NCI-H526 treated with DMSO at 0.1 percent for 48 hours (cell line): ENCODE data around the gene USP17L20.
"Not testable (repeated sequence)": the region's sequence is repeated elsewhere in the genome, so short reads cannot be mapped to it uniquely, and the experiment has no call there.

Source experiments
- DNase-seq: peaks from one replicate; lab custom pipeline; 2025; lab: John Stamatoyannopoulos, UW

USP17L20 gene, protein sequence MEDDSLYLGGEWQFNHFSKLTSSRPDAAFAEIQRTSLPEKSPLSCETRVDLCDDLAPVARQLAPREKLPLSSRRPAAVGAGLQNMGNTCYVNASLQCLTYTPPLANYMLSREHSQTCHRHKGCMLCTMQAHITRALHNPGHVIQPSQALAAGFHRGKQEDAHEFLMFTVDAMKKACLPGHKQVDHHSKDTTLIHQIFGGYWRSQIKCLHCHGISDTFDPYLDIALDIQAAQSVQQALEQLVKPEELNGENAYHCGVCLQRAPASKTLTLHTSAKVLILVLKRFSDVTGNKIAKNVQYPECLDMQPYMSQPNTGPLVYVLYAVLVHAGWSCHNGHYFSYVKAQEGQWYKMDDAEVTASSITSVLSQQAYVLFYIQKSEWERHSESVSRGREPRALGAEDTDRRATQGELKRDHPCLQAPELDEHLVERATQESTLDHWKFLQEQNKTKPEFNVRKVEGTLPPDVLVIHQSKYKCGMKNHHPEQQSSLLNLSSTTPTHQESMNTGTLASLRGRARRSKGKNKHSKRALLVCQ

GRCh38 chr4:9257824-9258223 lies at the start of gene USP17L20:
TSS of gene USP17L20 (plus strand) at chr4:9258124. CDS start at chr4:9258124, 0 bp downstream.
- not testable (repeated sequence) for DNase-seq

GRCh38 chr4:9210357-9210756 lies 47.6 kb upstream of the USP17L20 start, which contains the start of gene USP17L10:
TSS of gene USP17L10 (plus strand) at chr4:9210657. CDS start at chr4:9210657, 0 bp downstream.
- not testable (repeated sequence) for DNase-seq

DNA sequence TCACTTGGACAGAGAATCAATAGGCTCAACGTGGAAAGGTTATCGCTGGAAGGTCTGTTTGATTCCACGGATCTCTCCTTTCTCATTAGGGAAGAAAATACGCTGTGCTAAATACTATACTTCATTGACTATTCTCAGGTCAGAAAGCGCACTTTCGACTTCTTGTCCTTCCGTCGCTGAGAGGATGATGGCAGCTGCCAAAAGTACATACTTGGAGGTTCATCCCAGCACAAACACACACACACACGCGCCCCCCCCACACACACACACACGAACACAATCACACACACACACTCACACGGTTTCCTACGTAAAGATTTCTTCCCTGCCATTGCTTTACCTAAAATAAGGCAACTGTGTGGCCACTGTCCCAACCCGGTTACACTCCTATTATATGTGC lies 43.2 kb upstream of the USP17L20 start:
- DNase-seq, result not testable (repeated sequence)

DNA sequence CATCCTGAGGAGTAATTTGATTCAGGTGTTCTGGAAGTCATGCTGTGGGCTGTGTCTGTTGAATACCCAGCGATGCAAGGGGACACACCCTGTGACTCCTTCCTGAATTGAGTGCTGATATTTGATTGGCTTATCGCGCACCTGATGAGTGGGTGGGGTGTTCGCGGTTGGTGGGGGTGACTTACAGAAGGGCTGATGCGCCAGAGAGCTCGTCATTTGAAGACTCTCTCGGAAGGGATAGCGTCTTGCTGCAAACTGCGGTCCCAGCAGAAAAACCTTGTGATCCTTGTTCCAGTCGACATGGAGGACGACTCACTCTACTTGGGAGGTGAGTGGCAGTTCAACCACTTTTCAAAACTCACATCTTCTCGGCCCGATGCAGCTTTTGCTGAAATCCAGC lies 42.8 kb upstream of the USP17L20 start, which contains the start of gene USP17L11:
USP17L11 (plus strand) TSS at position 301 of the 400 bp plus-strand sequence; CDS start at position 301, 0 bp downstream.
- not testable (repeated sequence) for DNase-seq

DNA sequence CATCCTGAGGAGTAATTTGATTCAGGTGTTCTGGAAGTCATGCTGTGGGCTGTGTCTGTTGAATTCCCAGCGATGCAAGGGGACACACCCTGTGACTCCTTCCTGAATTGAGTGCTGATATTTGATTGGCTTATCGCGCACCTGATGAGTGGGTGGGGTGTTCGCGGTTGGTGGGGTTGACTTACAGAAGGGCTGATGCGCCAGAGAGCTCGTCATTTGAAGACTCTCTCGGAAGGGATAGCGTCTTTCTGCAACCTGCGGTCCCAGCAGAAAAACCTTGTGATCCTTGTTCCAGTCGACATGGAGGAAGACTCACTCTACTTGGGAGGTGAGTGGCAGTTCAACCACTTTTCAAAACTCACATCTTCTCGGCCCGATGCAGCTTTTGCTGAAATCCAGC lies 38.1 kb upstream of the USP17L20 start, which contains the start of gene USP17L12:
USP17L12 (plus strand) TSS at position 301 of the 400 bp plus-strand sequence; CDS start at position 301, 0 bp downstream.
- not testable (repeated sequence) for DNase-seq

DNA sequence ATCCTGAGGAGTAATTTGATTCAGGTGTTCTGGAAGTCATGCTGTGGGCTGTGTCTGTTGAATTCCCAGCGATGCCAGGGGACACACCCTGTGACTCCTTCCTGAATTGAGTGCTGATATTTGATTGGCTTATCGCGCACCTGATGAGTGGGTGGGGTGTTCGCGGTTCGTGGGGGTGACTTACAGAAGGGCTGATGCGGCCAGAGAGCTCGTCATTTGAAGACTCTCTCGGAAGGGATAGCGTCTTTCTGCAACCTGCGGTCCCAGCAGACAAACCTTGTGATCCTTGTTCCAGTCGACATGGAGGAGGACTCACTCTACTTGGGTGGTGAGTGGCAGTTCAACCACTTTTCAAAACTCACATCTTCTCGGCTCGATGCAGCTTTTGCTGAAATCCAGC lies 33.3 kb upstream of the USP17L20 start, which contains the start of gene USP17L13:
USP17L13 (plus strand) TSS at position 301 of the 400 bp plus-strand sequence; CDS start at position 301, 0 bp downstream.
- DNase-seq, result not testable (repeated sequence)

DNA sequence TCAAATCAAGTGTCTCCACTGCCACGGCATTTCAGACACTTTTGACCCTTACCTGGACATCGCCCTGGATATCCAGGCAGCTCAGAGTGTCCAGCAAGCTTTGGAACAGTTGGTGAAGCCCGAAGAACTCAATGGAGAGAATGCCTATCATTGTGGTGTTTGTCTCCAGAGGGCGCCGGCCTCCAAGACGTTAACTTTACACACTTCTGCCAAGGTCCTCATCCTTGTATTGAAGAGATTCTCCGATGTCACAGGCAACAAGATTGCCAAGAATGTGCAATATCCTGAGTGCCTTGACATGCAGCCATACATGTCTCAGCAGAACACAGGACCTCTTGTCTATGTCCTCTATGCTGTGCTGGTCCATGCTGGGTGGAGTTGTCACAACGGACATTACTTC lies 27.7 kb upstream of the USP17L20 start:
- DNase-seq, result not testable (repeated sequence)

- not testable (repeated sequence) for DNase-seq
Observed at GRCh38 chr4:9234085-9234484, 23.8 kb upstream of the USP17L20 start, which contains the start of gene USP17L15. TSS of gene USP17L15 (plus strand) at chr4:9234385. CDS start at chr4:9234385, 0 bp downstream.

DNA sequence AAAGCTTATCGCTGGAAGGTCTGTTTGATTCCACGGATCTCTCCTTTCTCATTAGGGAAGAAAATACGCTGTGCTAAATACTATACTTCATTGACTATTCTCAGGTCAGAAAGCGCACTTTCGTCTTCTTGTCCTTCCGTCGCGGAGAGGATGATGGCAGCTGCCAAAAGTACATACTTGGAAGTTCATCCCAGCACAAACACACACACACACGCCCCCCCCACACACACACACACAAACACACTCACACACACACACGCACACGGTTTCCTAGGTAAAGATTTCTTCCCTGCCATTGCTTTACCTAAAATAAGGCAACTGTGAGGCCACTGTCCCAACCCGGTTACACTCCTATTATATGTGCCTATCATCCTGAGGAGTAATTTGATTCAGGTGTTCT lies 19.5 kb upstream of the USP17L20 start:
- DNase-seq, result not testable (repeated sequence)

- DNase-seq, result not testable (repeated sequence)
Observed at GRCh38 chr4:9243579-9243978, 14.3 kb upstream of the USP17L20 start, which contains the start of gene USP17L17. TSS of gene USP17L17 (plus strand) at chr4:9243879. CDS start at chr4:9243879, 0 bp downstream.

GRCh38 chr4:9247953-9248680 lies 9.8 kb upstream of the USP17L20 start, which contains the start of gene USP17L18:
TSS of gene USP17L18 (plus strand) at chr4:9248630. CDS start at chr4:9248630, 0 bp downstream.
- DNase-seq, result not testable (repeated sequence)

GRCh38 chr4:9253078-9253477 lies 4.8 kb upstream of the USP17L20 start, which contains the start of gene USP17L19:
TSS of gene USP17L19 (plus strand) at chr4:9253378. CDS start at chr4:9253378, 0 bp downstream.
- DNase-seq, result not testable (repeated sequence)

DNA sequence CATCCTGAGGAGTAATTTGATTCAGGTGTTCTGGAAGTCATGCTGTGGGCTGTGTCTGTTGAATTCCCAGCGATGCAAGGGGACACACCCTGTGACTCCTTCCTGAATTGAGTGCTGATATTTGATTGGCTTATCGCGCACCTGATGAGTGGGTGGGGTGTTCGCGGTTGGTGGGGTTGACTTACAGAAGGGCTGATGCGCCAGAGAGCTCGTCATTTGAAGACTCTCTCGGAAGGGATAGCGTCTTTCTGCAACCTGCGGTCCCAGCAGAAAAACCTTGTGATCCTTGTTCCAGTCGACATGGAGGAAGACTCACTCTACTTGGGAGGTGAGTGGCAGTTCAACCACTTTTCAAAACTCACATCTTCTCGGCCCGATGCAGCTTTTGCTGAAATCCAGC lies 4.6 kb downstream of the USP17L20 start, which contains the start of gene USP17L21:
USP17L21 (plus strand) TSS at position 301 of the 400 bp plus-strand sequence; CDS start at position 301, 0 bp downstream.
- DNase-seq, result not testable (repeated sequence)

DNA sequence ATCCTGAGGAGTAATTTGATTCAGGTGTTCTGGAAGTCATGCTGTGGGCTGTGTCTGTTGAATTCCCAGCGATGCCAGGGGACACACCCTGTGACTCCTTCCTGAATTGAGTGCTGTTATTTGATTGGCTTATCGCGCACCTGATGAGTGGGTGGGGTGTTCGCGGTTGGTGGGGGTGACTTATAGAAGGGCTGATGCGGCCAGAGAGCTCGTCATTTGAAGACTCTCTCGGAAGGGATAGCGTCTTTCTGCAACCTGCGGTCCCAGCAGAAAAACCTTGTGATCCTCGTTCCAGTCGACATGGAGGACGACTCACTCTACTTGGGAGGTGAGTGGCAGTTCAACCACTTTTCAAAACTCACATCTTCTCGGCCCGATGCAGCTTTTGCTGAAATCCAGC lies 9.4 kb downstream of the USP17L20 start, which contains the start of gene USP17L22:
USP17L22 (plus strand) TSS at position 301 of the 400 bp plus-strand sequence; CDS start at position 301, 0 bp downstream.
- not testable (repeated sequence) for DNase-seq

DNA sequence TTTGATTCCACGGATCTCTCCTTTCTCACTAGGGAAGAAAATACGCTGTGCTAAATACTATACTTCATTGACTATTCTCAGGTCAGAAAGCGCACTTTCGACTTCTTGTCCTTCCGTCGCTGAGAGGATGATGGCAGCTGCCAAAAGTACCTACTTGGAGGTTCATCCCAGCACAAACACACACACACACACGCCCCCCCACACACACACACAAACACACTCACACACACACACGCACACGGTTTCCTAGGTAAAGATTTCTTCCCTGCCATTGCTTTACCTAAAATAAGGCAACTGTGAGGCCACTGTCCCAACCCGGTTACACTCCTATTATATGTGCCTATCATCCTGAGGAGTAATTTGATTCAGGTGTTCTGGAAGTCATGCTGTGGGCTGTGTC lies 13.8 kb downstream of the USP17L20 start:
- not testable (repeated sequence) for DNase-seq
